IPS-15b (cell line): ENCODE measurements around the gene ABCA8.

ENCODE experiments used
- H3K27me3 ChIP-seq: one replicate; pipeline ENCODE4 v1.6.1; 2013; ENCODE audit warnings: low read length; ENCODE audit not compliant: control insufficient read depth, insufficient read depth
- H3K36me3 ChIP-seq: one replicate; pipeline ENCODE4 v1.6.1; 2013; ENCODE audit warnings: low read length; ENCODE audit not compliant: control insufficient read depth, insufficient read depth
- H3K4me1 ChIP-seq: one replicate; pipeline ENCODE4 v1.6.1; 2013; ENCODE audit warnings: mild to moderate bottlenecking, low read length; ENCODE audit not compliant: control insufficient read depth, insufficient read depth
- H3K4me3 ChIP-seq: one replicate; pipeline ENCODE4 v1.5.1; 2013; ENCODE audit warnings: low read depth, low read length
- H3K9ac ChIP-seq: one replicate; pipeline ENCODE4 v1.6.1; 2013; ENCODE audit warnings: low read depth, mild to moderate bottlenecking, low read length
- H3K9me3 ChIP-seq: one replicate; pipeline ENCODE4 v1.6.1; 2013; ENCODE audit warnings: mild to moderate bottlenecking, low read length; ENCODE audit not compliant: control insufficient read depth, insufficient read depth

Gene ABCA8

DNA sequence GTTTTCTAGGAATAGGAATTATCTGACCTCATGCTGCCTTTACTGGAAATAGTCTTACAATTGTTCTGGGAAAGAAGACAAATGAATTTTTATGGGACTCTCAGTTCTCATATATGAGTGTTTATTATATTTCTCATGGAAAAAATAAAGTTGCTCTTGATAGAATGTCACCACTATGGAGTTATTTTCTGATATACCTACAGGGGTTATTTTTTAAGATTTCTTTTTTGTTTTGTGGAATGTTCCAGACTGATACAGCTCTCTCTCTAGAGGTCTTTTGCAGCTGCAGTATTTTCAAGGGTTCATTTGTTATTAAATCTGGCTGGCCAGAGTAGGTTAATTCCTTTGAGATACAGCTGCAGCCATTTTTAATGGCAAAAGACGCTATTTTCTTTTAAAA, 100.7 kb downstream of the ABCA8 start:
- Histone ChIP-seq H3K36me3 (no peaks in the 10 kb centered on the region), H3K4me1 (no peaks in the 10 kb centered on the region), H3K27me3 (no peaks in the 10 kb centered on the region), H3K4me3 (no peak overlapping the region), H3K9me3 (no peaks in the 10 kb centered on the region), H3K9ac (no peak overlapping the region)

DNA sequence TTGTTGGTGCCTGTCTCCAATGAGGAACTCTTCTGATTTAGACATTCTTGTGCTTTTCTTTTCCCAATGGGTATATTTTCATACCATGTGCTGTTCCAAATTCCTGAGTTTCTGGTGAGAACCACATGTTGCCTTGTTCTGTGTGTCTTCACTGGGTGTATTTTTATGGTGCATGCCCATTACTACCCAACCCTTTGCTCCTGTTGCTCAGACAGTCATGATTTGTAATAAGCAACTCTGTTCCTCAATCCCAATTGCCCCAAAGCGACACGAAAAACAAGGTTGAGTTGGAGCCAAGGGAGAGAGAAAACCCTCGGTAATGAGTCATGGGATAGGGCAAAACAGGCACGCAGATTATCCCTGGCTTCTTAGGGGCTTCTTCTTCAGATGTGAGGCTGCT, 101.8 kb downstream of the ABCA8 start:
- Histone ChIP-seq H3K4me1 (no peaks in the 10 kb centered on the region), H3K27me3 (no peaks in the 10 kb centered on the region), H3K9ac (no peak overlapping the region), H3K36me3 (no peaks in the 10 kb centered on the region), H3K4me3 (no peak overlapping the region), H3K9me3 (no peaks in the 10 kb centered on the region)

DNA sequence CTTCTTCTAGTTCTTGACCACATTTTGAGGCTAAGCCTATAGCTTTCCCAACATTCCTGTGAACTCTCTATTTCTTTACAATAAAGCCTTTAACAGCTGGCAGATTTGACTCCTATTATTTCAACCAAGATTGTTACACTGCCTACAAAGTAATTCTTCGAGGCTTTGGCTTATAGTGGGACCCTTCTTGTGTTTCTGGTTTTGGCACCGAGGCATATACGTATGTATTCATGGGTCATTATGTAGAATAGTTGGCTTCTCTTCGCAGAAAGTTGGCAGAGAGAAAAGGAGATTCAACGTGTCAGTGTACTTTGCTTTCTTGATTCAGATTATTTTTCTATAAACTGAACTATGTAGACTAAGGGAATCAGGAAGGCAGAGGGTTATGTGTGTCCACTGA, 102.2 kb downstream of the ABCA8 start:
- H3K9ac ChIP-seq: no peak overlapping the region
- H3K4me1 ChIP-seq: no peaks in the 10 kb centered on the region
- no peaks in the 10 kb centered on the region for H3K9me3 ChIP-seq
- no peaks in the 10 kb centered on the region for H3K36me3 ChIP-seq
- no peak overlapping the region for H3K4me3 ChIP-seq
- H3K27me3 ChIP-seq: no peaks in the 10 kb centered on the region

- H3K4me1 ChIP-seq: no peaks in the 10 kb centered on the region
- no peak overlapping the region for H3K4me3 ChIP-seq
- no peaks in the 10 kb centered on the region for H3K9me3 ChIP-seq
- no peak overlapping the region for H3K9ac ChIP-seq
- H3K36me3 ChIP-seq: no peaks in the 10 kb centered on the region
- H3K27me3 ChIP-seq: no peaks in the 10 kb centered on the region
Observed at GRCh38 chr17:68851890-68852289, 103.3 kb downstream of the ABCA8 start.

GRCh38 chr17:68850749-68851510, 104.3 kb downstream of the ABCA8 start:
- Histone ChIP-seq H3K4me3 (no peak overlapping the region), H3K9ac (no peak overlapping the region)

GRCh38 chr17:68849673-68850610, 105.2 kb downstream of the ABCA8 start:
- H3K4me1 ChIP-seq: no peaks in the 10 kb centered on the region
- no peak overlapping the region for H3K9ac ChIP-seq
- no peaks in the 10 kb centered on the region for H3K36me3 ChIP-seq
- H3K9me3 ChIP-seq: no peaks in the 10 kb centered on the region
- no peaks in the 10 kb centered on the region for H3K27me3 ChIP-seq
- no peak overlapping the region for H3K4me3 ChIP-seq

More at GRCh38 chr17:68850749-68851510, 104.3 kb downstream of the ABCA8 start:
- Histone ChIP-seq H3K9me3 (no peaks in the 10 kb centered on the region), H3K4me1 (no peaks in the 10 kb centered on the region), H3K36me3 (no peaks in the 10 kb centered on the region), H3K27me3 (no peaks in the 10 kb centered on the region)

- Histone ChIP-seq H3K36me3 (no peaks in the 10 kb centered on the region), H3K9me3 (no peaks in the 10 kb centered on the region), H3K9ac (no peak overlapping the region), H3K4me1 (peaks cover 2% of the 10 kb centered on the region), H3K4me3 (no peak overlapping the region), H3K27me3 (no peaks in the 10 kb centered on the region)
Observed at GRCh38 chr17:68847711-68848110, 107.5 kb downstream of the ABCA8 start.

DNA sequence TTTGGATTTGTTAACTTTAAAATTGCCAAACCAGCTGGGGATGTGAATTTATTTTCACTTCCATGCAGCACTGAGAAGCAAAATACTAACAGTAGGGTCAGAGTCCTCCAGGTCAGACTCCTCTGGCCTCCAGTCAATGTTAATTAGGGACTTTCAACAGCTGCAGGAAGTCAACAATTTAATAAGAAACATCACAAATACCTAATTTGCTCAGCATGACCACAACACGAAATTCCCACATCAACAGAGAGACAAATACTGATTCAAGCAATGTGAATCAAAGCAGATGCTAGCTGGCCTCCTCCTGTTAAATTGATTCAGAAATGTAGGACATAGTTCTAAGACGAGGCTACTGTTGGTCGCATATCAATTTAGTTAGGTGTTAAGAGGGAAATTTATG, 111.7 kb downstream of the ABCA8 start:
- H3K36me3 ChIP-seq: no peaks in the 10 kb centered on the region
- H3K27me3 ChIP-seq: no peaks in the 10 kb centered on the region
- no peaks in the 10 kb centered on the region for H3K9me3 ChIP-seq
- no peak overlapping the region for H3K4me3 ChIP-seq
- no peak overlapping the region for H3K9ac ChIP-seq
- peaks cover 2% of the 10 kb centered on the region for H3K4me1 ChIP-seq

GRCh38 chr17:68840073-68840472, 115.1 kb downstream of the ABCA8 start:
- H3K4me1 ChIP-seq: peaks cover 2% of the 10 kb centered on the region
- no peak overlapping the region for H3K9ac ChIP-seq

GRCh38 chr17:68835071-68835470, 120.1 kb downstream of the ABCA8 start:
- Histone ChIP-seq H3K27me3 (no peaks in the 10 kb centered on the region), H3K4me3 (no peak overlapping the region), H3K36me3 (no peaks in the 10 kb centered on the region), H3K9me3 (no peaks in the 10 kb centered on the region), H3K4me1 (no peaks in the 10 kb centered on the region), H3K9ac (no peak overlapping the region)

More at GRCh38 chr17:68840073-68840472, 115.1 kb downstream of the ABCA8 start:
- Histone ChIP-seq H3K9me3 (no peaks in the 10 kb centered on the region), H3K4me3 (no peak overlapping the region), H3K27me3 (no peaks in the 10 kb centered on the region), H3K36me3 (no peaks in the 10 kb centered on the region)

- Histone ChIP-seq H3K4me1 (no peaks in the 10 kb centered on the region), H3K27me3 (no peaks in the 10 kb centered on the region), H3K9ac (no peak overlapping the region), H3K4me3 (no peak overlapping the region), H3K9me3 (no peaks in the 10 kb centered on the region), H3K36me3 (no peaks in the 10 kb centered on the region)
Observed at GRCh38 chr17:68834328-68834836, 120.8 kb downstream of the ABCA8 start.
